ENCODE results near the gene CDH4.

CDH4 gene

DNA sequence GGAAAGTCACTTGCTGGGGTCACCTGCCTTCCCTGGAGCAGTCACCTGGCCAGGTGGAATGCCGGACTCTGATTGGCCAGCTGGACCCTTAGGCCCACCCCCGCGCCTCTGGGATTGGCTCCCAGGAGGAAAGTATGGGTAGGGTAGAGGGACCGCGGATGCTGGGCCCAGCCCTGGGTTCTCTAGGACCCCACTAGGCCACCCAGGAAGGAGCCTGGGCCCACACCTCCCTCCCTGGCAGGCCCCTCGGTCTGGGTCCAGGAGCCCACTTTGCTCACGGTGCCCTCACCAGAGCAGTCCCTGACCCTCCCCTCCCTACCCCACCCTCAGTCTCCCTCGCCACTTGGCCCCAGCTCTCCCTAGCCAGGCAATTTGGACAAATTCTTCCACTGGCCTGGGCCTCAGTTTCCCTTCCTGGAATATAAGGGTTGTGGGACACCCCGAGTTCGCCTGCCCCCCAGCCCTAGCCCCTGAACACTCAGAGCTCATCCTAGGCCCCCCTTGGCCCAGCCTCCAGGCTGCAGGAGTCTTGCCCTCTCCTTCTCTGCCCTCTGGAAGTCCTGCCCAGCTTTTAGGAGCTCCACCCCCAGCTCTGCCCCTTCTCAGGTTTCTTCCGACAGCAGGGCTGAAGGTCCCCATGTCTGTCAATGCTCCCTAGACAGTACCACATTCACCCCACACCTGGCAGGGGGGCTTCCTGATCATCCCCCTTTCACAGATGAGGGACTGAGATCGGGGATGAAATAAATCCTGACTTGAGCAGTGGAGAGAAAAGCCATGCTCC, 514.0 kb downstream of the CDH4 start:
- Histone ChIP-seq H2BK120ac (ENCODE audit: insufficient read depth, low read length, poor library complexity) (no peak overlapping the region), H3K4me2 (ENCODE audit: low read length) (no peak overlapping the region), H2BK12ac (ENCODE audit: low read length) (no peak overlapping the region), H4K91ac (ENCODE audit: low read depth, low read length) (no peak overlapping the region), H3K14ac (ENCODE audit: low read length) (no peak overlapping the region), H3K79me2 (ENCODE audit: control insufficient read depth, insufficient read depth, low read length, poor library complexity) (no peaks in the 10 kb centered on the region), H3K36me3 (ENCODE audit: control insufficient read depth in 1 of 2, insufficient read depth in 2 of 2, low read length in 2 of 2) (no peaks in the 10 kb centered on the region), H3K23ac (ENCODE audit: low read length) (no peak overlapping the region), H3K27ac (ENCODE audit: low read depth, low read length) (no peak overlapping the region), H2AFZ (ENCODE audit: insufficient read depth, low read length, poor library complexity) (no peak overlapping the region), H3K18ac (ENCODE audit: low read length) (no peak overlapping the region), H3K4me1 (ENCODE audit: control insufficient read depth in 1 of 2, insufficient read depth in 2 of 2, low read length in 2 of 2) (no peaks in the 10 kb centered on the region), H4K8ac (ENCODE audit: low read depth, low read length) (no peak overlapping the region), H3K27me3 (ENCODE audit: insufficient read depth, low read length) (no peaks in the 10 kb centered on the region), H3K9ac (ENCODE audit: low read length) (no peak overlapping the region), H2AK5ac (ENCODE audit: low read length) (no peak overlapping the region), H4K12ac (ENCODE audit: low read depth, low read length) (no peak overlapping the region), H3K4ac (ENCODE audit: low read depth, low read length) (no peak overlapping the region), H3K4me3 (ENCODE audit: low read depth, low read length) (no peak overlapping the region), H2BK5ac (ENCODE audit: low read depth, low read length, poor library complexity) (no peak overlapping the region), H3K9me3 (ENCODE audit: insufficient read depth, low read depth, low read length) (peaks cover 11% of the 10 kb centered on the region), H3K79me1 (ENCODE audit: low read length) (no peaks in the 10 kb centered on the region)
- DNase-seq, result no peak
- WGBS (ENCODE audit: extremely low coverage, insufficient coverage, insufficient read length), result no CpG with 5 or more reads among the region's 12 CpGs

GRCh38 chr20:61766921-61767610, 515.0 kb downstream of the CDH4 start:
- no peak overlapping the region for H4K8ac ChIP-seq (ENCODE audit: low read depth, low read length)
- H3K9me3 ChIP-seq (ENCODE audit: insufficient read depth, low read depth, low read length), result peaks cover 11% of the 10 kb centered on the region
- H3K9ac ChIP-seq (ENCODE audit: low read length), result no peak overlapping the region
- no peak overlapping the region for H3K14ac ChIP-seq (ENCODE audit: low read length)
- H3K4ac ChIP-seq (ENCODE audit: low read depth, low read length), result no peak overlapping the region
- H4K12ac ChIP-seq (ENCODE audit: low read depth, low read length), result no peak overlapping the region
- no peak overlapping the region for H2BK12ac ChIP-seq (ENCODE audit: low read length)
- H2BK120ac ChIP-seq (ENCODE audit: insufficient read depth, low read length, poor library complexity), result no peak overlapping the region
- no peaks in the 10 kb centered on the region for H3K4me1 ChIP-seq (ENCODE audit: control insufficient read depth in 1 of 2, insufficient read depth in 2 of 2, low read length in 2 of 2)
- H2AFZ ChIP-seq (ENCODE audit: insufficient read depth, low read length, poor library complexity), result no peak overlapping the region
- H3K23ac ChIP-seq (ENCODE audit: low read length), result no peak overlapping the region
- no peak overlapping the region for H3K27ac ChIP-seq (ENCODE audit: low read depth, low read length)
- H2AK5ac ChIP-seq (ENCODE audit: low read length), result no peak overlapping the region
- H3K79me2 ChIP-seq (ENCODE audit: control insufficient read depth, insufficient read depth, low read length, poor library complexity), result no peaks in the 10 kb centered on the region
- H3K79me1 ChIP-seq (ENCODE audit: low read length), result no peaks in the 10 kb centered on the region
- H3K4me3 ChIP-seq (ENCODE audit: low read depth, low read length), result no peak overlapping the region
- H3K36me3 ChIP-seq (ENCODE audit: control insufficient read depth in 1 of 2, insufficient read depth in 2 of 2, low read length in 2 of 2), result no peaks in the 10 kb centered on the region
- no CpG with 5 or more reads among the region's 15 CpGs for WGBS (ENCODE audit: extremely low coverage, insufficient coverage, insufficient read length)
- DNase-seq, result no peak
- no peak overlapping the region for H3K4me2 ChIP-seq (ENCODE audit: low read length)
- no peak overlapping the region for H3K18ac ChIP-seq (ENCODE audit: low read length)
- no peaks in the 10 kb centered on the region for H3K27me3 ChIP-seq (ENCODE audit: insufficient read depth, low read length)
- no peak overlapping the region for H4K91ac ChIP-seq (ENCODE audit: low read depth, low read length)
- no peak overlapping the region for H2BK5ac ChIP-seq (ENCODE audit: low read depth, low read length, poor library complexity)

GRCh38 chr20:61767761-61768494, 515.9 kb downstream of the CDH4 start:
- H3K14ac ChIP-seq (ENCODE audit: low read length), result no peak overlapping the region
- H3K36me3 ChIP-seq (ENCODE audit: control insufficient read depth in 1 of 2, insufficient read depth in 2 of 2, low read length in 2 of 2), result no peaks in the 10 kb centered on the region
- no peak overlapping the region for H3K4ac ChIP-seq (ENCODE audit: low read depth, low read length)
- no CpG with 5 or more reads among the region's 14 CpGs for WGBS (ENCODE audit: extremely low coverage, insufficient coverage, insufficient read length)
- no peak for DNase-seq
- H3K79me2 ChIP-seq (ENCODE audit: control insufficient read depth, insufficient read depth, low read length, poor library complexity), result no peaks in the 10 kb centered on the region
- no peak overlapping the region for H2AK5ac ChIP-seq (ENCODE audit: low read length)
- H3K4me1 ChIP-seq (ENCODE audit: control insufficient read depth in 1 of 2, insufficient read depth in 2 of 2, low read length in 2 of 2), result no peaks in the 10 kb centered on the region
- no peak overlapping the region for H2BK12ac ChIP-seq (ENCODE audit: low read length)
- no peak overlapping the region for H4K91ac ChIP-seq (ENCODE audit: low read depth, low read length)
- no peak overlapping the region for H2AFZ ChIP-seq (ENCODE audit: insufficient read depth, low read length, poor library complexity)
- H3K9me3 ChIP-seq (ENCODE audit: insufficient read depth, low read depth, low read length), result peaks cover 10% of the 10 kb centered on the region
- H4K8ac ChIP-seq (ENCODE audit: low read depth, low read length), result no peak overlapping the region
- no peak overlapping the region for H3K23ac ChIP-seq (ENCODE audit: low read length)
- H3K9ac ChIP-seq (ENCODE audit: low read length), result no peak overlapping the region
- no peaks in the 10 kb centered on the region for H3K27me3 ChIP-seq (ENCODE audit: insufficient read depth, low read length)
- H3K27ac ChIP-seq (ENCODE audit: low read depth, low read length), result no peak overlapping the region
- no peak overlapping the region for H2BK120ac ChIP-seq (ENCODE audit: insufficient read depth, low read length, poor library complexity)
- H2BK5ac ChIP-seq (ENCODE audit: low read depth, low read length, poor library complexity), result no peak overlapping the region
- no peak overlapping the region for H3K4me2 ChIP-seq (ENCODE audit: low read length)
- H3K79me1 ChIP-seq (ENCODE audit: low read length), result no peaks in the 10 kb centered on the region
- no peak overlapping the region for H3K18ac ChIP-seq (ENCODE audit: low read length)
- no peak overlapping the region for H4K12ac ChIP-seq (ENCODE audit: low read depth, low read length)
- H3K4me3 ChIP-seq (ENCODE audit: low read depth, low read length), result no peak overlapping the region

- no peak overlapping the region for H4K91ac ChIP-seq (ENCODE audit: low read depth, low read length)
- no peaks in the 10 kb centered on the region for H3K79me2 ChIP-seq (ENCODE audit: control insufficient read depth, insufficient read depth, low read length, poor library complexity)
- H2BK120ac ChIP-seq (ENCODE audit: insufficient read depth, low read length, poor library complexity), result no peak overlapping the region
- H3K9ac ChIP-seq (ENCODE audit: low read length), result no peak overlapping the region
- no peaks in the 10 kb centered on the region for H3K27me3 ChIP-seq (ENCODE audit: insufficient read depth, low read length)
- H4K8ac ChIP-seq (ENCODE audit: low read depth, low read length), result no peak overlapping the region
- no peaks in the 10 kb centered on the region for H3K4me1 ChIP-seq (ENCODE audit: control insufficient read depth in 1 of 2, insufficient read depth in 2 of 2, low read length in 2 of 2)
- no peak overlapping the region for H3K14ac ChIP-seq (ENCODE audit: low read length)
- H2BK12ac ChIP-seq (ENCODE audit: low read length), result no peak overlapping the region
- DNase-seq, result no peak
- no peak overlapping the region for H3K18ac ChIP-seq (ENCODE audit: low read length)
- no peak overlapping the region for H2AK5ac ChIP-seq (ENCODE audit: low read length)
- no peak overlapping the region for H3K4me2 ChIP-seq (ENCODE audit: low read length)
- no peak overlapping the region for H4K12ac ChIP-seq (ENCODE audit: low read depth, low read length)
- H3K9me3 ChIP-seq (ENCODE audit: insufficient read depth, low read depth, low read length), result peaks cover 6% of the 10 kb centered on the region
- H3K27ac ChIP-seq (ENCODE audit: low read depth, low read length), result no peak overlapping the region
- H3K23ac ChIP-seq (ENCODE audit: low read length), result no peak overlapping the region
- WGBS (ENCODE audit: extremely low coverage, insufficient coverage, insufficient read length), result no CpG with 5 or more reads among the region's 16 CpGs
- H2AFZ ChIP-seq (ENCODE audit: insufficient read depth, low read length, poor library complexity), result no peak overlapping the region
- no peak overlapping the region for H3K4me3 ChIP-seq (ENCODE audit: low read depth, low read length)
- no peaks in the 10 kb centered on the region for H3K79me1 ChIP-seq (ENCODE audit: low read length)
- no peak overlapping the region for H3K4ac ChIP-seq (ENCODE audit: low read depth, low read length)
- no peaks in the 10 kb centered on the region for H3K36me3 ChIP-seq (ENCODE audit: control insufficient read depth in 1 of 2, insufficient read depth in 2 of 2, low read length in 2 of 2)
- no peak overlapping the region for H2BK5ac ChIP-seq (ENCODE audit: low read depth, low read length, poor library complexity)
These were observed 516.7 kb downstream of the CDH4 start for GRCh38 chr20:61768571-61769285.
